Measurements from ENCODE around the gene SPTAN1.

SPTAN1 gene

DNA sequence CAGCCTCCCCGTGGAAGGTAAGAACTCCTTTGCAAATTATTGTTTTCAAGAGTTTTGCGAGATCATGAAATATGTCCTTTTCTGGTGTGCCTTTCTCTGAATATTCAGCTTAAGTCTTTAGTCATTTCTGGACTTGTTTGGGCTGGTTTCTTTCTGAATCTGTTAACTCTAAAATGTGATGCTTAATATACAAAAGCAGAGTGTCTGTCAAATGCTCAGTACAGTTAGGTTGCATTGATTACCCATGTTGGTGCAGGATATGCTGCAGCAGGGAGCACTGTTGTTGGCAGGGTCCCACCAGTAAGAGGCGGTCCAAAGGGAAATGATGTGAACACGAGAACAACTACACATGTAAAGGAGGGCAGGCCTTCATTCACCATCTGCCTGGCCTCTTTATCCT is 47.7 kb downstream of the SPTAN1 start:
- DNase-seq (ENCODE audit: low spot score) = no peak

DNA sequence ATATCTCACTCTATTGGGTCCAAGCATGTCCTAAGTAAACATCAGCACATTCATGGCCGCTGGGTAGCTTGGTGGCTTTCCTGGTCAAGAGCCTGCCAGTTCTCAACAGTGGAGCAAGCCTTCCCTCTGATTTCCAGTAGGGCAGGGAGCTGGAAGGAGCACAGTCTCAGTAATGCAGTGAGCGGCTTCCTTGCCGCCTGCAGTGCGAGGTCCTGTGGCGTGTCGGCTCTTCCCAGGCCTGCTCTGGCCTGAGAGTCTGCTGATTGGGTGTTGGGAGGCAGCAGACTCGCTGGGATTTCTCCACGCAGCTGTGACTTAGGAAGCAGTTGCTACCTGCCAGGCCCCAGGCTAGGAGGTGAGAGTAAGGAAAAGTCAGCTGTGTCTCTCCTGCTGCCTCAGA is 51.3 kb downstream of the SPTAN1 start:
- DNase-seq (ENCODE audit: low spot score) = no peak

DNA sequence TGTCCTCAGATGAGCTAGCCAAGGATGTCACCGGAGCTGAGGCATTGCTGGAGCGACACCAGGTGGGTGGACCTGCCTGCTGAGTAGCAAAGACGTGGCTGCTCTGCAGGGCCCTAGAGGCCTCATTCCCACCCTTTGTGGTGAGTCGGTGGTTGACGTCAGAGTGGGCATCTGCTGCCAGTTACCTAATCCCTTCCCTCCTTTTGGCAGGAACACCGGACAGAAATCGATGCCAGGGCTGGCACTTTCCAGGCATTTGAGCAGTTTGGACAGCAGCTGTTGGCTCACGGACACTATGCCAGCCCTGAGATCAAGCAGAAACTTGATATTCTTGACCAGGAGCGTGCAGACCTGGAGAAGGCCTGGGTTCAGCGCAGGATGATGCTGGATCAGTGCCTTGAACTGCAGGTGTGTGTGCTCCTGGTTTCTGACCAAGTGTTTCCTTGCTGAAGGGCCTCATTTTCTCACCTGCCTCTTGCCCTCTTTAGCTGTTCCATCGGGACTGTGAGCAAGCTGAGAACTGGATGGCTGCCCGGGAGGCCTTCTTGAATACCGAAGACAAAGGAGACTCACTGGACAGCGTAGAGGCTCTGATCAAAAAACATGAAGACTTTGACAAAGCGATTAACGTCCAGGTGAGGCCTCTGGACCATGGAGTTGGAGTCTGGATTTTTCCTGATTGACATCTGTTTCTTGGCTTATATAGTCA is 55.4 kb downstream of the SPTAN1 start:
- no peak for DNase-seq (ENCODE audit: low spot score)

DNA sequence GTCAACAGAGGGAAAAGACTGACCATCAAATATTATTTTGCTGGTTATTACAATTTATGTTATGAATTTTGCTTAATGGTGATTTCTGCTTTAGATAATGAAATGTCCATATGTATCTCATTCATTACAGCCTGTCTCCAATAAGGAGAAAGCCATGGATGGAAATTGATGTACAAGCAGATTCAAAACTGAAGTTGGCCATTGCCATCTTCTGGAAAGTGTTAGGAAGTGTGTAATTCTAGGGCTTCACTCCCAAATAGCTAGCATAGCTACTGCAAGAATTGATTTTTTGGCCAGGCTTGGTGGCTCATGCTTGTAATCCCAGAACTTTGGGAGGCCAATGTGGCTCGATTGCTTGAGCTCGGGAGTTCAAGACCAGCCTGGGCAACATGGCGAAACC is 58.5 kb downstream of the SPTAN1 start:
- DNase-seq (ENCODE audit: low spot score) = no peak

DNA sequence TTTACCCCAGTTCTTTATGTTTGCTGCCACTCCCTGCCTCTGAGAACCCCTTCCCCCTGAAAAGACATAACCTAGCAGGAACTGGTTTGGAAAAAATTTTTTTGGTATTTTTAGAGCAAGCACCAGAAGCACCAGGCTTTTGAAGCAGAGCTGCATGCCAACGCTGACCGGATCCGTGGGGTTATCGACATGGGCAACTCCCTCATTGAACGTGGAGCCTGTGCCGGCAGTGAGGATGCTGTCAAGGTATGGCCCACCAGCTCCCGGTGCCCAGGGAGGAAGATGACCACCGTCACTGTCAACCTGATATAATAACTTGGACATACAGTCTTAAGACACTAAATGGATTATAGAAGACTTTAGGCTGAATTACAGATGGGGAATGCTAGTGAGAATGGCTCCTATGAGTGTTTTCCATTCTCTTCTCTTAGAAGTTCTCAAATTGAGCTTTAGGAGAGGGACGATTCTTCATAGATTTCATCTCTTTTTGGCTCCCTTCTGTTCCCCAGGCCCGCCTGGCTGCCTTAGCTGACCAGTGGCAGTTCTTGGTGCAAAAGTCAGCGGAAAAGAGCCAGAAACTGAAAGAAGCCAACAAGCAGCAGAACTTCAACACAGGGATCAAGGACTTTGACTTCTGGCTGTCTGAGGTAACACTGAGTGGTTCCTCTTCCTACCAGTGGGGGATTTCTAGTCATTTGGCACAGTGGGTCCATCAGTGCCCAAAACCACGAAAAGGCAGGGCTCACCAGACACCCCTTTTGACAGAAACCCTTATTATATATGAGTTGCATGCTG is 59.4 kb downstream of the SPTAN1 start:
- no peak for DNase-seq (ENCODE audit: low spot score)

DNA sequence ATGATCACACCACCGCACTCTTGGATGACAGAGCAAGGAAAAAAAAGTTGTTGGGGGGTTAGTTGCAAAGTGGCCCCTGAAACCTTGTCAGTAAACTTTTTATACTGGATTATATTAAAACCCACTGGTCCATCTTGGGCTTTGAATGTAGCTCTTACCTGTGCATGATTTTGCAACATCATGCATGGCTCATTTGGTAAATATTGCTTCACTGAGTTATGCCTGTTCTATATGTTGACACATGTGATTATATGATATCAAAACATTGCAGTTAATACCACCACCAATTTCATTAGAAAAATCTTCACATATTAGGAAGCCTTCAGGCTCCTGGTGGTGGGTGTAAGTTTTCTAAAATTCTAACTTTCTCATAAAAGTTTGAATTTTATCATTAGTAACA is 62.3 kb downstream of the SPTAN1 start:
- DNase-seq (ENCODE audit: low spot score) = no peak

DNA sequence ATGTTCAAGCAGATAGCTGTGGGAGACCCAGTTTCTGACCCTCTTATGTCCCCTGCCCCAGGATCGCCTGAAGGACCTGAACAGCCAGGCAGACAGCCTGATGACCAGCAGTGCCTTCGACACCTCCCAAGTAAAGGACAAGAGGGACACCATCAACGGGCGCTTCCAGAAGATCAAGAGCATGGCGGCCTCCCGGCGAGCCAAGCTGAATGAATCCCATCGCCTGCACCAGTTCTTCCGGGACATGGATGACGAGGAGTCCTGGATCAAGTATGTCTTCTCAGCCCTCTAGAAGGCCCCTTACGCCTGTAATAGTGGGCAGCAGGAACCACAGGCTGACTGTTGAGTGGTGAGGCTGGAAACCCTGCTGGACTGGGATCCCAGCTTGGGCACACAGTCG is 63.2 kb downstream of the SPTAN1 start:
- DNase-seq (ENCODE audit: low spot score) = no peak

DNA sequence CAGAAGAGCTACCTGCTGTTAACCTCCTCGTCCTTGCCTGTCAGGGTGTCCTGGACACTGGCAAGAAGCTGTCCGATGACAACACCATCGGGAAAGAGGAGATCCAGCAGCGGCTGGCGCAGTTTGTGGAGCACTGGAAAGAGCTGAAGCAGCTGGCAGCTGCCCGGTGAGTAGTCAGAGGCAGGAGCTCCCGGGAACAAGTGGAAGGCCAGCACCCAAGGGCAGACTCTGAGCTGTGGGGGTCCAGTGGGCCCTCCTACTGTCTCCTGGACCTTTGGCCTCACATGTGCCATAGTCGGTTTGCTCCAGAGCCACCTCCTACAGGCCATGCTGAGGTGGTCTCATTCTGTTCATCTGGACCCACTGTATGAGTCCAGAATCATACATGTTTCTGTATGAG is 65.6 kb downstream of the SPTAN1 start:
- no peak for DNase-seq (ENCODE audit: low spot score)

DNA sequence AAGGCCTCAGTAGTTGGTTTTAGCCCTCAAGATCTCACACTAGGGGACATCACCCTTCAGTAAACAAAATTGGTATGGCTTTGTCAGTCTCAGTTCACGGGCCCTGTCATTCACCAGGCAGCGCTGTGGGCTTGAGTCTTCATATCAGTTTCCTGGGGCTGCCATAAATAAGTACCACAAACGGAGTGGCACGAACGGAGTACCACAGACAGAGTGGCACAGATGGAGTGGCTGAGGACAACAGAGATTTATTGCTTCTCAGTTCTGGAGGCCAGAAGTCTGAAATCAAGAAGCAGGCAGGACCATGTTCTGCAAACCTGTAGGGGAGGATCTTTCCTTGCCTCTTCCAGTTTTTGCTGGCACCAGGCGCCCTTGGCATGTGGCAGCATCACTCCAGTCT is 66.7 kb downstream of the SPTAN1 start:
- no peak for DNase-seq (ENCODE audit: low spot score)

DNA sequence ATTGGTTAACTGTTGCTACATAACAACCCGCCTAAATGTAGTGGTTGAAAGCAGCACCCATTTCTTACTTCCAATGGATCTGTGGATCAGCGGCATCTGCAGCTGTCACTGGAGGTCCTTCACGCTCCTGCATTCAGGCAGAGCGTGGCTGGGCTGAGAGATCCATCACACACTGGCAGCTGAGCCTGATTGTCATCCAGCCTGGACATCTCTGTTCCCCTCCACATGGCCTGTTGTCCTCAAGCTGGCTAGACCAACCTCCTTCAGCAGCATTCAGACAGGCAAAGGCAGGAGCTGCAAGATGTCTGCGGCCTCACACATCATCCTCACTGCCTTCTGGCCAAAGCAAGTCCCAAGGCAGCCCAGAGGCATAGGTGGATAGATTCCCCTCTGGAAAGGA is 67.4 kb downstream of the SPTAN1 start:
- DNase-seq (ENCODE audit: low spot score) = no peak

DNA sequence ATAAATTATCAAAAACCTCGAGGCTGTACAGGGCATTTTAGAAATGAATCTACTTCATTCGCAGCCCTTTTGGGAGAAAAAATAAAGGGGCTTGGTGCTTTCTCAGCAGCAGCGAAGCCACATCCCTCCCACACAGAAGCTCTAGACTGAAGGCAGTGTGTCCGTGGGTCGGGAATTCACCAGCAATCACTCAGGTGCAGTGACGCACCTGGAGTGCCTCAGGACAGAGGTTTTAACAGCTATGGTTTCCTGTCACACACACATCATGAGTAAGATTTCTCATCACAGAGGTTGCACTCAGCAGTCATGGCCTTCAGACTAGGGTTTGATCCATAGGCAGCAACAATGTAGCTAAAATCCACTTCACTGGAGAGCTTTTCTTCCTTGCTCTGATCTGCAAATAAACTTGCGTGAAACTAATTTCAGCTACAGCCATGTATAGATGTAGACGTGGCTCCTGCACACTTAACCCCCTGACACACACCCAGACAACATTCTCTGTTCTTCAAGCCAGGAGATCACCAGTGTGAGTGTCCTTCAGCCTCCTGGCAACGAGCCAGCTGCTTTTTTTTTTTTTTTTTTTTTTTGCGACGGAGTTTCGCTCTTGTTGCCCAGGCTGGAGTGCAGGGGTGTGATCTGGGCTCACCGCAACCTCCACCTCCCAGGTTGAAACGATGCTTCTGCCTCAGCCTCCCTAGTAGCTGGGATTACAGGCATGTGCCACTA is 69.5 kb downstream of the SPTAN1 start:
- no peak for DNase-seq (ENCODE audit: low spot score)

DNA sequence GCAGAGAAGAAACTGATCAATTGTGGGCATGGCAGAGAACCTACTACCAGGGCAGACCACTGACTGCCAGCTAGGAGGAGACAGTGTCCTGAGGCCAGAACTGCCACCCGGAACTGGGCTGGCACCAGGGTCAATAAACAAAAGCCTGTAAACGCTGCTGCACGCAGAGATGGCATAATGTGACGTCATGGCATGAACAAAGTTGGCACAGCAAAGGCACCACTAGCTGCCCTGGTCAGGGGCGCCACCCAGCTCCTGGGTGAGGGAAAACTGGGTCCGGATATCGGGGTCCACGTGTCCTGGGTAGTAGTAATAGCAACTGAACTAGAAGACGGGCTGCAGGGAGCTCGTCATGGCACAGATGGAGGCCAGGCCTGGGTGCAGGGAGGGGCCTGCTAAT is 72.2 kb downstream of the SPTAN1 start:
- DNase-seq (ENCODE audit: low spot score) = no peak

DNA sequence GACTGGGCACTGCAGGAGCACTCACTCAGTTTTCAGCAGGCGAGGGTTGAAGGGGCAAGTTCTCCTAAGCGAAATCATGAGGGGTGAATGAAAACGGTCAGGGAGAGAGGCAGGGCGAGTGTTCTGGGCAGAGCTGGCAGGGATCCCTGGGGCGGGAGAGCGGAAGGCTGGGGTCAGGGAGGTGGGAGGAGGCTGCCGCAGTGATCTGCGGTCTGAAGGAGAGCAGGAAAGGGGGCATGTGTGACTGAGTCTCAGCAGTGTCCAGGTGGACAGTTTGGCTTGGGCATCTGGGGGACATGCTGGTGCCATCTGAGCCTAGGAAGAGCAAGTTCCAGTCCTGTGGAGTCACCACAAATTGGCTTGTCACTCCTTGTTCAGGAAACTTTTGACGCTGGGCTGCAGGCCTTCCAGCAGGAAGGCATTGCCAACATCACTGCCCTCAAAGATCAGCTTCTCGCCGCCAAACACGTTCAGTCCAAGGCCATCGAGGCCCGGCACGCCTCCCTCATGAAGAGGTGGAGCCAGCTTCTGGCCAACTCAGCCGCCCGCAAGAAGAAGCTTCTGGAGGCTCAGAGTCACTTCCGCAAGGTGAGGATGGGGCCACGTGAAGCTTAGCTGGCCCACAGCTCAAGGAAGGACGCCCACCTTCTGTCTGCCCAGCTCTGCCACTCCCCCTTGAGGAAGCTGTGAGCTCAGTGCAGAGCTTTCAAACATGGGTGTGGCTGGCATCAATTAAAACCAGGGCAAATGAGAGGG is 73.2 kb downstream of the SPTAN1 start:
- DNase-seq (ENCODE audit: low spot score) = no peak

DNA sequence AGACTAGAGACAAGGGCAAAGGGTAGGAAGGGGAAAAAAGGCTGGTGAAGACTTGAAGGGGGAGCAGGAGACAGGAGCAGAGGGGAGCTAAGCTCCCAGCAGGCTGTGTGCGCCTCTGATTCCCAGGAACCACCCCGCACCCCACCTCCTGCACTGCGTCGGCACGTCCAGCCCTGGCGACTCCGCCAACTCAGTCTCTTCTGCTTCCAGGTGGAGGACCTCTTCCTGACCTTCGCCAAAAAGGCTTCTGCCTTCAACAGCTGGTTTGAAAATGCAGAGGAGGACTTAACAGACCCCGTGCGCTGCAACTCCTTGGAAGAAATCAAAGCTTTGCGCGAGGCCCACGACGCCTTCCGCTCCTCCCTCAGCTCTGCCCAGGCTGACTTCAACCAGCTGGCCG is 73.8 kb downstream of the SPTAN1 start:
- DNase-seq (ENCODE audit: low spot score) = no peak

DNA sequence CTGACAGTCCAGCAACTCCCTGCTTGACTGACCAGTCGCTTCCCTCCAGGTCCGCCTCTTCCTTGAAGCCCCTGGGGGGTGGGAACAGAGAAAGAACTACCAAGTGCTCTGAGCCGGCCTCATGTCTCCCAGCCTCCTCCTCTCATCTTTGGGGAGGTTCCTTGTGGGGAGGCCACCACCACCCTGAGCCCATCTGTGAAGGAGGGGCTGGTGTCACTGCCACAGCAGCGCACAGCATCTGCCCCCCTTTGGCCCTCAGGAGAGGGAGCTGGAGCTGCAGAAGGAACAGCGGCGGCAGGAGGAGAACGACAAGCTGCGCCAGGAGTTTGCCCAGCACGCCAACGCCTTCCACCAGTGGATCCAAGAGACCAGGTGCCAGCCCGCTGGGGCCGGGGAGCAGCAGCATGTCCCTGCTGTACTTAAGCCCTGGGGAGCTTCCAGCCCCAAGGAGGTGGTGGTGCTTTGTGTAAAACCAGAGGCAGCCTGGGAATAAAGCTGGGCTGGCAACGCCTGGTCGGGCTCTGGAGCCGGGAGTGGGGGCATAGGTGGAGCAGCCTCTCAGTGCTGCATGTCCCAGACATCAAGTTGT is 74.8 kb downstream of the SPTAN1 start:
- no peak for DNase-seq (ENCODE audit: low spot score)

DNA sequence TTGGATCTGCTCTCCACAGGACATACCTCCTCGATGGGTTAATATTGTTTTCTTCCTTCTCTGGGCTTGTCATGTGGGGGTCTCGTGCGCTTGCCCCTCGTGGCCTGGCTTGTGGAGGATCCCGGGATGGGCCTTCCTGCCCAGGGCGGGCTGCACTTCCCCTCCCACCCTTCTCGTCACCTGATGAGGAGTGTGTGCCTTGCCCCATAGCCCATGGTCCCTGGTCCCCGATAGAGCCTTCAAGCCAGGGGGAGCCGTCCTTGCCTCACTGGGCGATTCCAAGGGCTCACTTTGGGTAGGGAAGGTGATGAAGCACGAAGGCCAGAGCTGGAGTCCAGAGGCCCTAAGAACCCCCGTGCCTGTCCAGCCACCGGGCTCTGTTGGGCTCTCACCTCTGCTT is 75.5 kb downstream of the SPTAN1 start:
- DNase-seq (ENCODE audit: low spot score) = no peak

DNA sequence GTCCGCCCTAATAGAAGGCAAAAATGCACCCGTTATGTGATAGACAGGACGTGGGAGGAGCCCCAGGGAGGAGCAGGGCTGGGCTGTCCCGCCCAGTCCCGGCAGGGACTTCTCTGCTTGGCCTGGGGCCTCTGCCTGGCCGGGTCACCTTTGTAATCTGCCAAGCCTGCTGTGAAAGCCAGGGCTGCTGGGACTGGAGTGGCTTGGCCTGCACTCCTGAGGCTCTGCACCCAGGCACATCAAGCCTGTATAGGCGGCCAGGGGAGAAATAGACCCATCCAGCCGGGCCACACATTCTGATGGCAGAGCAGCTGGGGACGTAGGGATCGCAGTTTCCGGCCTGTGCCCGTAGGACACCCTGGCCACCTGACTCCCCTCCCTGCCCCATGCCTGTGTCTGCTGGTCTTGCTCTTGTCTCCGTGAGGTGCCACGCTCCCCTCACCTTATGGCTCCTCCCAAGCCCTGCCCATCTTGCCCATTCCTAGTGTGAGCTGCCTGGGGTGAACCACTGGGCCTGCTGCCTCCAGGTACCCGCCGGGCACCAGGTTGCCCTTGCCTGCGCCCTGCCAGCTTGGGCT is 76.2 kb downstream of the SPTAN1 start:
- DNase-seq (ENCODE audit: low spot score) = no peak

DNA sequence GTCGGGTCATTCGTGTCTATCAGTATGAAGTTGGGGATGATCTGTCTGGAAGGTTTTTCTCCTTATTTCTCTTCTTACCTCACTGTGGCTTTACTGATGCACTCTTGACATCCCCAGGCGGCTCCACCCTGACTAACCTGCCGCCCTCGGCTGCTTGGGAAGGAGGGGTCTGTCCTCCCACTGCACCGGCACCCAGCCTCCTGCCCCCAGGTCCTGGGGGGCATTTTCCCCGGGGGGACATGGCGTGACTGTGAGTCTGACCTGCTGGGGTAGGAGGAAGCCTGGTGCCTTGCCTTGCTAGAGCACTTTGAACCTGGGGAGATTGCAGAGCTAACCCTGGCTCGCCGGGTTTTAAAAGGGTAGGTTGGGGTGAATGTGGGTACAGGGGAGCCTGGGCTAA is 76.7 kb downstream of the SPTAN1 start:
- DNase-seq (ENCODE audit: low spot score) = no peak

DNA sequence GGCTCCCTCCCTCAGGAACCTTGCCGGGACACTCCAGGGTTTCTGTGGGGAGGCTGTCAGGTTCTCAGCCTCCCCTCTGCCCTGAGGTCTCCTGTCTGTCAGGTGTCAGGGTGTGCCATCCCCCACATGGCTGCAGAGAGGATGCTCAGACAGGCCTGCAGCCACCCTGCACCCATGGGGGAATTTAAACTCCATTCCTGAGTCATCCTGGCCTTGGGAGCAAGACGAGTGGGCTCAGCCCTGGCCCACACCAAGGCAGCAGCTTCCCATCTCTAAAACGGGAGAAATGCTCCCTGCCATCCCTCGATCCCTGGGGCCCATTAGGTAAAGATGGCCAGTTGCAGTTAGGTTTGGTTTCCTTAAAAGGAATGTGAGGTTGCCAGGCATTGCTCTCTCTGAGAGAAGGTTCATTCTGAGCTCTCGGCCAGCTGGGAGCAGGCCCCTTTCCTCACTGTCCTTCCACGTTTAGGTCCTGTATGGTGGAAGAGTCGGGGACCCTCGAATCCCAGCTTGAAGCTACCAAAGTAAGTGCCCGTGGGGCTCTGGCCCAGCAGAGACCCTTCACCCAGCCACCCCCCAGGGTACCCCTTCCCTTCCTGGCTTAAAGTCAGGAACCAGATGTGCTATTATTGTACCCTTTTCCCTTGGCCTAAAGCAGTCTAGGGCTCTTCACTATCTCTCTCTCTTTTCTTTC is 77.6 kb downstream of the SPTAN1 start:
- DNase-seq (ENCODE audit: low spot score) = no peak

DNA sequence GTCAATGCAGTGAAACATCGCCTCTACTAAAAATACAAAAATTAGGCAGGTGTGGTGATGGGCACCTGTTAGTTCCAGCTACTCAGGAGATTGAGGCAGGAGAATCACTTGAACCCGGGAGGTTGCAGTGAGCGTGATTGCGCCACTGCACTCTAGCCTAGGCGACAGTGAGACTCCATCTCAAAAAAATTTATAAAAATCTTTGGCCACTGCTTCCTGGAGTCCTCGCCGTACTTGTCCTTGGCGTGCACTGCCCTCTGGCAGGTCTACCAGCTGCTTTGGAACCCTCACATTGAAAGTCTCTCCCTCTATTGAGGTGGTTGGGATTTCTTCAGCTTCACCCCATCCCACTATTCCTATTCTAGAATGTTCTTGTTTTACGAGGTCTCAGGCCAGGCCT is 79.2 kb downstream of the SPTAN1 start:
- no peak for DNase-seq (ENCODE audit: low spot score)

DNA sequence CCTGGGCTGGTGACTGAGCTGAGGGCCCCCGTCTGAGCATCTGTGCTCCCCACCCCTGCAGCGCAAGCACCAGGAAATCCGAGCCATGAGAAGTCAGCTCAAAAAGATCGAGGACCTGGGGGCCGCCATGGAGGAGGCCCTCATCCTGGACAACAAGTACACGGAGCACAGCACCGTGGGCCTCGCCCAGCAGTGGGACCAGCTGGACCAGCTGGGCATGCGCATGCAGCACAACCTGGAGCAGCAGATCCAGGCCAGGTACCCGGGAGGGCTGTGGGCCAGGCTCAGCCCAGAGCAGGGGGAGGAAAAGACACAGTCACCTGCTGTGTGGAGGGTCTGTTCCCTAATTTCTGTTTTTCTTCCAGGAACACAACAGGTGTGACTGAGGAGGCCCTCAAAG is 79.7 kb downstream of the SPTAN1 start:
- no peak for DNase-seq (ENCODE audit: low spot score)
